HEK293T (cell line): Measurements from ENCODE around the gene RGS14.

Experiments used
- CTCF ChIA-PET: fragments of 350-600 bp; formaldehyde crosslinking; extraction: SDS; loops from one replicate; lab custom pipeline; 2021; ENCODE audit warnings: antibody characterized with exemption, inconsistent platforms; lab: Yijun Ruan, JAX
- POLR2A ChIA-PET: fragments of 350-600 bp; formaldehyde crosslinking; extraction: SDS; loops from one replicate; lab custom pipeline; 2020; ENCODE audit warnings: antibody characterized with exemption, inconsistent platforms; lab: Yijun Ruan, JAX
- DNase-seq: peaks from one replicate; pipeline ENCODE4 v3.0.0; 2012; ENCODE audit warnings: mixed read lengths; ENCODE audit errors: extremely low spot score
- ARNT ChIP-seq: fragments of 450-650 bp; IDR thresholded peaks from 2 replicates; pipeline ENCODE4 v1.6.1; 2017; ENCODE audit warnings: mild to moderate bottlenecking
- BHLHE40 ChIP-seq: fragments of 450-650 bp; IDR thresholded peaks from 2 replicates; pipeline ENCODE4 v1.6.1; 2016; ENCODE audit warnings: mild to moderate bottlenecking, moderate library complexity, borderline replicate concordance
- CTBP1 ChIP-seq: fragments of 450-650 bp; IDR thresholded peaks from 2 replicates; pipeline ENCODE4 v1.6.1; 2016; ENCODE audit warnings: borderline replicate concordance
- ELF4 ChIP-seq: fragments of 450-650 bp; IDR thresholded peaks from 2 replicates; pipeline ENCODE4 v1.6.1; 2017; ENCODE audit warnings: antibody characterized with exemption
- FOXA1 ChIP-seq: fragments of 450-650 bp; IDR thresholded peaks from 2 replicates; pipeline ENCODE4 v1.6.1; 2016; ENCODE audit warnings: mild to moderate bottlenecking
- FOXK2 ChIP-seq: fragments of 450-650 bp; IDR thresholded peaks from 2 replicates; pipeline ENCODE4 v1.6.1; 2016; ENCODE audit warnings: mild to moderate bottlenecking
- FOXM1 ChIP-seq: fragments of 450-650 bp; IDR thresholded peaks from 2 replicates; pipeline ENCODE4 v1.6.1; 2017; ENCODE audit warnings: mild to moderate bottlenecking, borderline replicate concordance
- HDGF ChIP-seq: fragments of 450-650 bp; IDR thresholded peaks from 2 replicates; pipeline ENCODE4 v1.6.1; 2017; ENCODE audit warnings: antibody characterized with exemption, borderline replicate concordance
- L3MBTL2 ChIP-seq: fragments of 450-650 bp; conservative IDR thresholded peaks from 2 replicates; pipeline ENCODE4 v1.6.1; 2016; ENCODE audit warnings: mild to moderate bottlenecking
- LEF1 ChIP-seq: fragments of 450-650 bp; IDR thresholded peaks from 2 replicates; pipeline ENCODE4 v1.6.1; 2017; ENCODE audit warnings: mild to moderate bottlenecking, borderline replicate concordance
- NFRKB ChIP-seq: fragments of 450-650 bp; IDR thresholded peaks from 2 replicates; pipeline ENCODE4 v1.6.1; 2016; ENCODE audit warnings: mild to moderate bottlenecking, moderate library complexity
- PKNOX1 ChIP-seq: fragments of 450-650 bp; IDR thresholded peaks from 2 replicates; pipeline ENCODE4 v1.6.1; 2016
- SP1 ChIP-seq: fragments of 450-650 bp; IDR thresholded peaks from 2 replicates; pipeline ENCODE4 v1.6.1; 2017
- SUZ12 ChIP-seq: fragments of 450-650 bp; IDR thresholded peaks from 2 replicates; pipeline ENCODE4 v1.6.1; 2016; ENCODE audit warnings: mild to moderate bottlenecking
- TARDBP ChIP-seq: fragments of 450-650 bp; IDR thresholded peaks from 2 replicates; pipeline ENCODE4 v1.6.1; 2016
- ZNF384 ChIP-seq: fragments of 450-650 bp; IDR thresholded peaks from 2 replicates; pipeline ENCODE4 v1.6.1; 2016

The RGS14 gene

GRCh38 chr5:177403792-177404640 lies 46.3 kb downstream of the RGS14 start:
- DNase-seq, result peak; percentile 86
- TF ChIP-seq SP1 (no peak), TARDBP (no peak; the same call in 1 of the 2 replicates), L3MBTL2 (peak; percentile 67), FOXM1 (no peak), SUZ12 (no peak), ARNT (no peak), FOXK2 (no peak)
- CTCF ChIA-PET, result interaction anchor here (0.7 to 5.0 kb wide), 19 partner anchors 9 to 97 kb away, joined by 3 to 56 read pairs (median 7); partner anchors contain the start of genes GRK6 and PRR7
- POLR2A ChIA-PET, result interaction anchor here (0.8 to 4.5 kb wide), 18 partner anchors 12 to 712 kb away, joined by 3 to 46 read pairs (median 4); partner anchors contain the start of genes GRK6 and PRR7

GRCh38 chr5:177404641-177405179 lies 47.0 kb downstream of the RGS14 start:
- ChIA-PET CTCF (interaction anchor here (0.6 to 5.0 kb wide), 17 partner anchors 9 to 96 kb away, joined by 3 to 56 read pairs (median 7); partner anchors contain the start of genes GRK6 and PRR7), POLR2A (interaction anchor here (0.6 to 4.5 kb wide), 15 partner anchors 12 to 92 kb away, joined by 3 to 46 read pairs (median 5); partner anchors contain the start of gene GRK6)

GRCh38 chr5:177405312-177405711 lies 47.6 kb downstream of the RGS14 start:
- DNase-seq, result no peak
- TF ChIP-seq BHLHE40 (no peak), FOXM1 (no peak), HDGF (no peak), SP1 (no peak), ZNF384 (no peak), CTBP1 (no peak)
- POLR2A ChIA-PET, result interaction anchor here (0.6 to 4.5 kb wide), 4 partner anchors 18 to 49 kb away, joined by 3 to 46 read pairs (median 18); partner anchors contain the start of gene GRK6
- CTCF ChIA-PET, result interaction anchor here (0.8 to 5.0 kb wide), 9 partner anchors 12 to 96 kb away, joined by 3 to 50 read pairs (median 8); partner anchors contain the start of genes GRK6 and PRR7

More at GRCh38 chr5:177404641-177405179, 47.0 kb downstream of the RGS14 start:
- TF ChIP-seq FOXK2 (no peak), FOXA1 (no peak), TARDBP (no peak), ZNF384 (no peak), PKNOX1 (no peak), ARNT (no peak), L3MBTL2 (no peak), NFRKB (no peak), BHLHE40 (no peak), LEF1 (no peak), ELF4 (no peak)
- no peak for DNase-seq

- ChIA-PET POLR2A (interaction anchor here (3.6 to 4.5 kb wide), 2 partner anchors 21 to 49 kb away, joined by 30 to 34 read pairs; partner anchors contain the start of gene GRK6), CTCF (interaction anchor here (0.8 to 5.0 kb wide), 2 partner anchors 12 to 42 kb away, joined by 3 to 30 read pairs; partner anchors contain the start of gene PRR7)
- TF ChIP-seq ELF4 (no peak), NFRKB (no peak), ARNT (no peak), BHLHE40 (no peak), FOXK2 (no peak), SUZ12 (no peak), ZNF384 (no peak), SP1 (no peak), HDGF (no peak), L3MBTL2 (no peak), FOXA1 (no peak), PKNOX1 (no peak), FOXM1 (no peak), LEF1 (no peak), TARDBP (no peak), CTBP1 (no peak)
- no peak for DNase-seq
Observed at GRCh38 chr5:177405805-177406204, 48.1 kb downstream of the RGS14 start.

GRCh38 chr5:177409043-177409801 lies 51.5 kb downstream of the RGS14 start, which contains the start of gene F12:
TSS of gene F12 (minus strand) at chr5:177409564. CDS start at chr5:177409527, 37 bp downstream.
- no peak for DNase-seq
- no peak for TF ChIP-seq LEF1
- TF ChIP-seq ZNF384, result no peak
- TF ChIP-seq ELF4, result no peak
- no peak for TF ChIP-seq BHLHE40
- TF ChIP-seq HDGF, result no peak
- TF ChIP-seq NFRKB, result no peak
- TF ChIP-seq FOXM1, result no peak
- no peak for TF ChIP-seq FOXK2
- ChIA-PET POLR2A (interaction anchor here (0.7 to 3.6 kb wide), 4 partner anchors 17 to 762 kb away, joined by 3 to 30 read pairs (median 4); partner anchors contain the start of genes GRK6, PRR7 and TSPAN17), CTCF (interaction anchor here (1.2 to 1.6 kb wide), 2 partner anchors 9 to 48 kb away, joined by 3 to 5 read pairs; no protein-coding TSS in a partner anchor)
